Dermis blood vessel endothelial cell (primary cell): ENCODE results near the gene ADSS1. TPM values are rescaled to one million over a fixed set of nuclear protein-coding genes. Genes with fewer than 3 reads are reported as not detected.

Experiments used
- DNase-seq: peaks from one replicate; pipeline ENCODE4 v3.0.0; 2010
- total RNA-seq: library from RNA; depleted of rRNA; stranded (reverse); fragments of >200 nt; gene quantifications from 2 replicates; pipeline ENCODE4 v1.2.3, GENCODE V29; 2014

Gene ADSS1
- total RNA-seq, 1 donor from 2014 or later, result 2.2 TPM

GRCh38 chr14:104700225-104700651, 23.8 kb upstream of the ADSS1 start:
- no peak for DNase-seq

GRCh38 chr14:104700747-104701217, 23.2 kb upstream of the ADSS1 start:
- no peak for DNase-seq

- DNase-seq, result no peak
Observed at GRCh38 chr14:104701383-104702076, 22.5 kb upstream of the ADSS1 start.

GRCh38 chr14:104702106-104702505, 21.9 kb upstream of the ADSS1 start:
- DNase-seq, result no peak

GRCh38 chr14:104702673-104703072, 21.4 kb upstream of the ADSS1 start:
- DNase-seq, result no peak

GRCh38 chr14:104703269-104703668, 20.8 kb upstream of the ADSS1 start:
- no peak for DNase-seq

GRCh38 chr14:104704252-104704651, 19.8 kb upstream of the ADSS1 start:
- no peak for DNase-seq

GRCh38 chr14:104705340-104706047, 18.5 kb upstream of the ADSS1 start:
- peak; percentile 22 for DNase-seq

GRCh38 chr14:104706733-104707607, 17.1 kb upstream of the ADSS1 start:
- no peak for DNase-seq

GRCh38 chr14:104707608-104708595, 16.1 kb upstream of the ADSS1 start:
- DNase-seq, result no peak

GRCh38 chr14:104708606-104709268, 15.3 kb upstream of the ADSS1 start:
- peak; percentile 83 for DNase-seq

- DNase-seq, result no peak
Observed at GRCh38 chr14:104709387-104710039, 14.5 kb upstream of the ADSS1 start.

GRCh38 chr14:104710071-104710735, 13.8 kb upstream of the ADSS1 start:
- DNase-seq, result no peak

- DNase-seq, result no peak
Observed at GRCh38 chr14:104712881-104713734, 10.9 kb upstream of the ADSS1 start.

GRCh38 chr14:104714066-104714465, 10.0 kb upstream of the ADSS1 start:
- no peak for DNase-seq

- DNase-seq, result no peak
Observed at GRCh38 chr14:104714681-104715080, 9.3 kb upstream of the ADSS1 start.

- DNase-seq, result no peak
Observed at GRCh38 chr14:104715416-104715815, 8.6 kb upstream of the ADSS1 start.

GRCh38 chr14:104715871-104716270, 8.2 kb upstream of the ADSS1 start:
- no peak for DNase-seq

- DNase-seq, result no peak
Observed at GRCh38 chr14:104717137-104717536, 6.9 kb upstream of the ADSS1 start.
